ENCODE results near the gene SMPD2. TPM values are rescaled to one million over a fixed set of nuclear protein-coding genes. Genes with fewer than 3 reads are reported as not detected.

The SMPD2 gene
- total RNA-seq, 1 experiment from 2014 or later = 14.7 TPM

- no peak overlapping the region for H3K4me3 ChIP-seq (replicated peaks in 1 of 2; ENCODE audit: low read depth in 1 of 2, low read length in 2 of 2)
- no peak overlapping the region for H3K9ac ChIP-seq (ENCODE audit: low read length)
- H3K4me2 ChIP-seq (ENCODE audit: low read length) = no peak overlapping the region
- H4K20me1 ChIP-seq (ENCODE audit: insufficient read depth) = no peaks in the 10 kb centered on the region
- no TSS peak for BruUV-seq (replicated peaks)
- no peak overlapping the region for H2AFZ ChIP-seq (ENCODE audit: low read depth, low read length, poor library complexity, severe bottlenecking)
- ChIA-PET RAD21 (ENCODE audit: low non-redundant PET in 1 of 2, low total read pairs in 2 of 2, uncharacterized antibody in 2 of 2, unreplicated experiment in 2 of 2) (no interaction called here), CTCF (no interaction called here), POLR2A (no interaction called here)
- H3K36me3 ChIP-seq (ENCODE audit: control insufficient read depth in 1 of 2, insufficient read depth in 2 of 2, low read length in 2 of 2) = peaks cover 2 to 5% of the 10 kb centered on the region in 2 experiments; a peak in 2 of 4 replicates
- H3K9me3 ChIP-seq (ENCODE audit: control insufficient read depth in 1 of 2, insufficient read depth in 1 of 2, low read depth in 1 of 2, low read length in 2 of 2) = no peaks in the 10 kb centered on the region
- ATAC-seq = no peak
- intact Hi-C loops (cut with micrococcal nuclease) = no loop called here
- peaks cover 0 to 3% of the 10 kb centered on the region in 2 experiments; a peak in 1 of 4 replicates for H3K4me1 ChIP-seq (ENCODE audit: control insufficient read depth in 1 of 2, insufficient read depth in 2 of 2, low read length in 2 of 2)
- DNase-seq (ENCODE audit: low read depth, low spot score) = no peak
- H3K9me2 ChIP-seq (ENCODE audit: insufficient read depth) = no peaks in the 10 kb centered on the region
- TF ChIP-seq POLR2A (IDR thresholded peaks at IDR 0.05; ENCODE audit: borderline replicate concordance, extremely low read depth, insufficient read depth, insufficient read length) (no peak), SP1 (IDR thresholded peaks at IDR 0.05; ENCODE audit: low read depth) (no peak), CEBPB (IDR thresholded peaks at IDR 0.05; ENCODE audit: low read depth) (no peak), ELF1 (IDR thresholded peaks at IDR 0.05; ENCODE audit: borderline replicate concordance, low read depth) (no peak), EZH2phosphoT487 (IDR thresholded peaks at IDR 0.05; ENCODE audit: borderline replicate concordance) (no peak), SIN3A (IDR thresholded peaks at IDR 0.05; ENCODE audit: low read depth) (no peak), EZH2 (IDR thresholded peaks at IDR 0.05) (no peak)
- TF ChIP-seq, protein P1, sequence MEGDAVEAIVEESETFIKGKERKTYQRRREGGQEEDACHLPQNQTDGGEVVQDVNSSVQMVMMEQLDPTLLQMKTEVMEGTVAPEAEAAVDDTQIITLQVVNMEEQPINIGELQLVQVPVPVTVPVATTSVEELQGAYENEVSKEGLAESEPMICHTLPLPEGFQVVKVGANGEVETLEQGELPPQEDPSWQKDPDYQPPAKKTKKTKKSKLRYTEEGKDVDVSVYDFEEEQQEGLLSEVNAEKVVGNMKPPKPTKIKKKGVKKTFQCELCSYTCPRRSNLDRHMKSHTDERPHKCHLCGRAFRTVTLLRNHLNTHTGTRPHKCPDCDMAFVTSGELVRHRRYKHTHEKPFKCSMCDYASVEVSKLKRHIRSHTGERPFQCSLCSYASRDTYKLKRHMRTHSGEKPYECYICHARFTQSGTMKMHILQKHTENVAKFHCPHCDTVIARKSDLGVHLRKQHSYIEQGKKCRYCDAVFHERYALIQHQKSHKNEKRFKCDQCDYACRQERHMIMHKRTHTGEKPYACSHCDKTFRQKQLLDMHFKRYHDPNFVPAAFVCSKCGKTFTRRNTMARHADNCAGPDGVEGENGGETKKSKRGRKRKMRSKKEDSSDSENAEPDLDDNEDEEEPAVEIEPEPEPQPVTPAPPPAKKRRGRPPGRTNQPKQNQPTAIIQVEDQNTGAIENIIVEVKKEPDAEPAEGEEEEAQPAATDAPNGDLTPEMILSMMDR (IDR thresholded peaks at IDR 0.05 in 2 of 3, conservative IDR thresholded peaks at IDR 0.05 in 1 of 3; ENCODE audit: borderline replicate concordance in 1 of 3, insufficient read depth in 1 of 3, low read depth in 2 of 3, low read length in 2 of 3) = no peak
- TF ChIP-seq, protein P2, sequence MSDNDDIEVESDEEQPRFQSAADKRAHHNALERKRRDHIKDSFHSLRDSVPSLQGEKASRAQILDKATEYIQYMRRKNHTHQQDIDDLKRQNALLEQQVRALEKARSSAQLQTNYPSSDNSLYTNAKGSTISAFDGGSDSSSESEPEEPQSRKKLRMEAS (IDR thresholded peaks at IDR 0.05) = no peak
- H3K27ac ChIP-seq (ENCODE audit: low read depth, low read length) = no peak overlapping the region
- H3K27me3 ChIP-seq (ENCODE audit: insufficient read depth, low read length) = no peaks in the 10 kb centered on the region
- no peaks in the 10 kb centered on the region for H3K79me2 ChIP-seq (ENCODE audit: insufficient read depth, low read length)
Observed at GRCh38 chr6:109449064-109449794, 8.7 kb downstream of the SMPD2 start.

All from HCT116 (cell line).